NCI-H146 (cell line): Measurements from ENCODE around the gene PTPN4.
A peak's percentile ranks its signal among the peaks of the same experiment; 100 is the strongest.

Experiments used
- DNase-seq: peaks from one replicate; lab custom pipeline; 2025; lab: John Stamatoyannopoulos, UW

The PTPN4 gene, protein sequence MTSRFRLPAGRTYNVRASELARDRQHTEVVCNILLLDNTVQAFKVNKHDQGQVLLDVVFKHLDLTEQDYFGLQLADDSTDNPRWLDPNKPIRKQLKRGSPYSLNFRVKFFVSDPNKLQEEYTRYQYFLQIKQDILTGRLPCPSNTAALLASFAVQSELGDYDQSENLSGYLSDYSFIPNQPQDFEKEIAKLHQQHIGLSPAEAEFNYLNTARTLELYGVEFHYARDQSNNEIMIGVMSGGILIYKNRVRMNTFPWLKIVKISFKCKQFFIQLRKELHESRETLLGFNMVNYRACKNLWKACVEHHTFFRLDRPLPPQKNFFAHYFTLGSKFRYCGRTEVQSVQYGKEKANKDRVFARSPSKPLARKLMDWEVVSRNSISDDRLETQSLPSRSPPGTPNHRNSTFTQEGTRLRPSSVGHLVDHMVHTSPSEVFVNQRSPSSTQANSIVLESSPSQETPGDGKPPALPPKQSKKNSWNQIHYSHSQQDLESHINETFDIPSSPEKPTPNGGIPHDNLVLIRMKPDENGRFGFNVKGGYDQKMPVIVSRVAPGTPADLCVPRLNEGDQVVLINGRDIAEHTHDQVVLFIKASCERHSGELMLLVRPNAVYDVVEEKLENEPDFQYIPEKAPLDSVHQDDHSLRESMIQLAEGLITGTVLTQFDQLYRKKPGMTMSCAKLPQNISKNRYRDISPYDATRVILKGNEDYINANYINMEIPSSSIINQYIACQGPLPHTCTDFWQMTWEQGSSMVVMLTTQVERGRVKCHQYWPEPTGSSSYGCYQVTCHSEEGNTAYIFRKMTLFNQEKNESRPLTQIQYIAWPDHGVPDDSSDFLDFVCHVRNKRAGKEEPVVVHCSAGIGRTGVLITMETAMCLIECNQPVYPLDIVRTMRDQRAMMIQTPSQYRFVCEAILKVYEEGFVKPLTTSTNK

GRCh38 chr2:119759451-119760236 lies at the start of gene PTPN4:
Gene PTPN4 (plus strand): TSS chr2:119759922. CDS start chr2:119809854, 49,932 bp downstream.
- DNase-seq = peak; percentile 100

DNA sequence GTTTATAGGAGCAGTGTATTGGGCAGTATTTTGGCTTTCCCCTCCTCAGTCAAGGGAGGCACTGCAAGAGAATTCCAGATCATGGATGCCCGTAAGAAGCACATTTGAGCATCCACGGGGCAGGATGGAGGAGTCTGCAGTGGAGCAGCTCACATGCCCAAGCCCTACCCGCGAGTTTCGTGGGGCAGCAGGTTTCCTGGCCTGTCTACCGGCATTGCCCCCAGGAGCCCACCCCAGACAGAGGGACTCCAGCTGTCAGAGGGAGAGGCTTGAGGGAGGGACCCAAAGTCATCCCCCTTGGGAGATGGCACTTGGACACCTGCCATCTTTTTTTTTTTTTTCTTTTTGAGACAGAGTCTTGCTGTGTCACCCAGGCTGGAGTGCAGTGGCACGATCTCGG lies 49.4 kb upstream of the PTPN4 start:
- DNase-seq = no peak

- DNase-seq = peak; percentile 55
Measured at GRCh38 chr2:119711352-119711751, 48.4 kb upstream of the PTPN4 start.

DNA sequence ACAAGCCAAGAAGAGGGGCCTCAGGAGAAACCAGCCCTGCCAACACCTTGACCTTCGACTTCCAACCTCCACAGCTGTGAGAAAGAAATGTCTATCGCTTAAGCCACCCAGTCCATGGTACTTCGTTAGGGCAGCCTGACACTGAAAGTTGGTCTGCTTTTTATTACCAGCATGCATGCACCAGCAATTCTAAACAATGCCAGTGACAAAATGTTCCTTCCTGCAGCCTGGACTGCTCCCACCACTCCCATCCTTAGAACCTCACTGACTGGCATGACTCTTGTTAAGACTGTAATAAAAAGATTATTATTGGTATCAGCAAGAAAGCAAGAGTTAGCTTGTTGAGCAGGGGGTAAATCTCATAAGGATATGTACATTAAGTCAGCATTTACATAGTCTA lies 47.2 kb upstream of the PTPN4 start:
- DNase-seq = no peak

GRCh38 chr2:119713819-119714490 lies 45.8 kb upstream of the PTPN4 start:
- DNase-seq = no peak

DNA sequence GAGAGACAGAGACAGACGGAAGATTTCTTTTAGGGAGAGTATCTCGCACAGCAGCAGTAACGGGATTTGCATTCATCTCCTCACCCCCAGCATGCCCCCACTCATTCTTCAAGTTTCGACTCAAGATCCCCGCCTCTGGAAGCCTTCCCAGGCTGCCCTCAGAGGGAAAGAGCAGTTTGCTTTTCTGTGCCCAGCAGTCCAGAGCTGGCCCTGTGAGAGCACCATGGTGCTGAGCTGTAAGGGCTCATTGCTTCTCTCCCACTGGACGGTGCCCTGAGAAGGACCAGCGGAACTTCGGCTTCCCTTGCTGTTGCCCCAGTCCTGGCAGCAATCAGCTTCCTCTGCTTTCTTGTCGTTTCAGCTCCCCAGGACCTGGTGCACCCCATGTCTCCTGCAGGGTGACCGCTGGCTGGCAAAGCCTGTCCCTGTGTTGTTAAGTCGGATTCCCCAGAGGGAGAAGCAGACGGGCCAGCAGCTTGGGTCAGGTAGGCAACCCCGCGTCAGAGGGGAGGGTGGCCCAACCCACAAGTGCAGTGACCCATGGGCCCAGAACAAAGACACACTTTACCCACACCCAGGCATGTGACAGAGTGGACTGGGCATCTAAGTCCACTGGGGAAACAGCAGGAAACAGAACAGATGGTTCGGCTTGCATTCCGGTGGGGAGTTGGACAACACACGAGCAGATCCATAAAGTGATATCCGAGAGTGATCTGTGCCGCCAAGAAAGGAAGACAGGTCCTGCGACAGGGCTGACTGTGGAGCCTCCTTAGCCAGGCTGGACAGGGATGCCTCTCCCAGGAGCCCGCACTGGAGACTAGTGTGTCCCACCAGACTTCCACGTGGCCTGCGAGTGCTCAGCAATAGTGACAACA lies 44.1 kb upstream of the PTPN4 start:
- no peak for DNase-seq

DNA sequence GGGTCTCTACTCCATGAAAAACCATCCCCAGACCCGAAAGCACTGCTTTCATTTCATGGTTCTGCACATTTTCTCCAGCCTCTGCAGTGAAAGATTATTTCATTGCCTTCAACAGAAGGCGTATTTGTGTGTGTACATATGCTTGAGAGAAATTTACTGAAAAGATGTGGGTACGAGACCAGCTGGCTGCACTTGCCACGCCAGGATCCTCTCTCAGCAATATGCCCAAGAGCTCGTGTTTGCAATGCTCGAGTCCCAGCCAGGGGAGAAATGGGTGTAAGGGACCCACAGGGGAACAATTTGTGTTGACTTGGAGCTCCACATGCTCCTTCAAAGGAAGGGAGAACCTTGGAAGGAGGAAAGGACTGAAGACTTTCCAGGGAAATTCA lies 43.4 kb upstream of the PTPN4 start:
- no peak for DNase-seq

- DNase-seq = no peak
Measured at GRCh38 chr2:119718501-119719260, 41.0 kb upstream of the PTPN4 start.

GRCh38 chr2:119719261-119719627 lies 40.5 kb upstream of the PTPN4 start:
- DNase-seq = no peak

- DNase-seq = no peak
Measured at GRCh38 chr2:119721043-119721442, 38.7 kb upstream of the PTPN4 start.

- DNase-seq = no peak
Measured at GRCh38 chr2:119721462-119721861, 38.3 kb upstream of the PTPN4 start.

DNA sequence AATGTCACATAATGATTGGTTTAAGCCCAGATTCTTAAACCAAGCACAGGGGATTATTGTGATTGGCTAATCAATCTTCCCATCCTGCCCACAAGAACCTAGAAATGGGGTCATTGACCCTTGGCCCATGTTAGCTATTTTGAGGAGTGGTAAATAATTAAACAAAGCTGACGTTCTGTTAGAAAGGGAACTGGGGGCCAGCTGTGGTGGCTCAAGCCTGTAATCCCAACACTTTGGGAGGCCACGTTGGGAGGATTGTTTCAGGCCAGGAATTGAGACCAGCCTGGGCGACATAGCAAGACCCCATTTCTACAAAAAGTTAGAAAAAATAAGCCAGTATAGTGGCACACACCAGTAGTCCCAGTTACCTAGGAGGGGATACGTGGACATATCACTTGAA lies 37.8 kb upstream of the PTPN4 start:
- no peak for DNase-seq

- DNase-seq = no peak
Measured at GRCh38 chr2:119723186-119723585, 36.5 kb upstream of the PTPN4 start.

DNA sequence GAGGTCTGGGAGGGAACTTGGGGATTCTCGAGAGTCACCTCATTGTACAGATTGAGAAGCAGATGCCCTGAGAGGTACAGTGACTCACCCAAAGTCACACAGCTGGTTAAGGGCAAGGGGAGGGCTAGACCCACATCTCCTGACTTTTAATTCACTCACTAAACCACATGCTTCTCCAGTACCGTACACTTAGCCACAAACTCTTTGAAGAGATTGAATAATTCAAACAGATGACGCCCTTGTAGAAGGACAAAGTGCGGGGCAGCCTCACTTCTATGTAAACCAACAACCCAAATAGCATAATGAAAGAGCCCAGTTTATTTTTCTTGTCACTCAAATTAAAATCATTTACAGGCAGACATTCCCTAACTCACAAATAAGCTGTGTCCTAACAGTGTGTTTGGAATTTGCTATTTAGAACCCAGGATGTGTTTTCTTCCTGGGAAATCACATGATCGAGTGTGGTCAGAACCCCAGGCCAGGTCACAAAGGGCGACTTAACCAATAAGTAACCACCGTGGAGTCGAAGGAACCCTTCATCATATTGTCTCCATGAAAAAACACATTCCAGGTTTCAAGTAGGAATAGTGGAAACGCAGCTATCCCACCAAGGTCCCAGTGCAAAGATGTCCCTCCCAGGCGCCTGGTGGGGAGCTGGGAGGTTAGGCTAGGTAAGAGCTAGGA lies 35.8 kb upstream of the PTPN4 start:
- no peak for DNase-seq

DNA sequence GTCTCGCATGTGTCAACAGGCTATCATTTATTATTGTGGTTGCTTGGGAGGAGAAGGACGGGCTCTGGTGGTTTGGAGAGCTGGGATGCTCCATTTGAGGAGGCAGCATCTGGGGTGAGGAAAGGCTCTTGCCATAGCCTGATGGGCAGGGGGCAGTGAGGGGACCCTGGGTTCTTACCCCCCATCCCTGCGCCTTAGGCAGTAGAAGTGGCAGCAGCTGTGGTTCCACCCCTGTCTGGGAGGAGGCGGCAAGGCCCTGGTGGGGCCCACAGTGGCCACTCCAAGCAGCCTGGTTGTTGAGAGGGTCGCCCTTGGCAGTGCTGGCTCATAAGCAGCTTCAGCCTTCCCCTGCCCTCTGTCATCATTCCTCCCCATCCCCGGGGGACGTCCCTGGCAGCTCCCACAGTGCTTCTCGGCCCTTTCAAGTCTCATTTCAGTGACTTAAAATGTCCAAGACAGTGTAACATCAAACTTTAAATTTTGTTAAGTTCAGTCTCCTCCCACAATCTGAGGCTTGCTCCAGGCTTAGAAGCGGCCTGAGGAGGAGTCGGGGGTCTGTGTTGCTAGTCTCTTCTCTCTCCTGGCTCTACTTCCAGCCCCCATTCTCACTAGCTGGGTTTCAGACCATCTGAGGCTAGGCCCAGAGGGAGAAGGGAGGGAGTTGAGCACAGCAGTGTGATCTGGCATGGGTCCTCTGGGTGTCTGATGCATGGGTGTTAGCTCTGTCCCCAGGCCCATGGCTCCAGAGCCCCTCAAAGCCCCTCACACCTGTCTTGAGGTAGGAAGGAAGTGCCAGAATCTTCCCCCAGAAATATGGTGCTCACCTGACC lies 34.9 kb upstream of the PTPN4 start:
- DNase-seq = no peak

DNA sequence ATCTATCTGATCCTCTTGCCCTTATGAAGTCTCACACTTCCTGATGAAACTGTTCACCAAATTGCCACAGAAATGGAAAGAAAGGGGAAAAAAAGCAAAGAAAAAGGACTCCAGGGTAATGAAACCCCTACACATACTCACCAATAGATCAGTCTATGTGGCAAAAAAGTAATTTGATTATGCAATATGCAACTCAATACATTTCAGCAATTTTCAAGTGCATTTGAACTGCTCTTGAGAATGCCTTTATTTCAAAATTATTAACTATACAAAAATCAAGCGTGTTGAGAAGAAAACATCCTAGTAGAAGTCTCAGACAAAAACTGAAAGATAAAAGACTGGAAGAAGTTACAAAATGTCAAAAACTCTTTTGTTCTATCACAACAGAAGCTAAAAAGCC lies 32.2 kb upstream of the PTPN4 start:
- DNase-seq = no peak

- no peak for DNase-seq
Measured at GRCh38 chr2:119728421-119728820, 31.3 kb upstream of the PTPN4 start.

DNA sequence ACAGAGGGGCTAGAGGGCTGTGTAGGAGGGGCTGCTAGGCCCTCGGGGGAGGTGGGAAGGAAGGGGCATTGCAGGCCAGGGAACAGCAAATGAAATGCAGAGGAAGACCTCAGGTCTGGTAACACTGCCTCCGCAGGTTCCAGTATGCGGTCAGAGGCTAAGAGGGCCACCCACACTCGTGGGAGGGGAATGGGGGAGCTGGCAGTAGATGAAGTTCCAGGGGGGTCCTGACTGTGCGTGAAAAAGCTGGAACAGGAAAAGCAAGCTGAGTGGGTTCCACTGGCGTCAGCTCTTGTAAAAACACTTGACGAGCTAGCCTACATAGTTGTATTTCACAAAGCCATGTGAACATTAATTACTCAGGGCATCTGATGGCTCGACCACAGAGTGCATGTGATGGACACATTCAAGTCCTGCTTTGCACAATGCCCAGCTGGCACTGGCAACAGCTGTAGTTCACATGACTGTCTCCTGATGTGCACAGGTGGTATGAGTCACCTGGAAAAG lies 29.0 kb upstream of the PTPN4 start:
- no peak for DNase-seq
